ENCODE results near the gene TIMMDC1. TPM values are rescaled to one million over a fixed set of nuclear protein-coding genes. Genes with fewer than 3 reads are reported as not detected.

Gene TIMMDC1
- total and polyA plus RNA-seq, 9 of the 15 experiments (the other 6 are each of a cell fraction or from before 2014, with no cell fraction given) = 62.1 to 226 (median 86.6) TPM

DNA sequence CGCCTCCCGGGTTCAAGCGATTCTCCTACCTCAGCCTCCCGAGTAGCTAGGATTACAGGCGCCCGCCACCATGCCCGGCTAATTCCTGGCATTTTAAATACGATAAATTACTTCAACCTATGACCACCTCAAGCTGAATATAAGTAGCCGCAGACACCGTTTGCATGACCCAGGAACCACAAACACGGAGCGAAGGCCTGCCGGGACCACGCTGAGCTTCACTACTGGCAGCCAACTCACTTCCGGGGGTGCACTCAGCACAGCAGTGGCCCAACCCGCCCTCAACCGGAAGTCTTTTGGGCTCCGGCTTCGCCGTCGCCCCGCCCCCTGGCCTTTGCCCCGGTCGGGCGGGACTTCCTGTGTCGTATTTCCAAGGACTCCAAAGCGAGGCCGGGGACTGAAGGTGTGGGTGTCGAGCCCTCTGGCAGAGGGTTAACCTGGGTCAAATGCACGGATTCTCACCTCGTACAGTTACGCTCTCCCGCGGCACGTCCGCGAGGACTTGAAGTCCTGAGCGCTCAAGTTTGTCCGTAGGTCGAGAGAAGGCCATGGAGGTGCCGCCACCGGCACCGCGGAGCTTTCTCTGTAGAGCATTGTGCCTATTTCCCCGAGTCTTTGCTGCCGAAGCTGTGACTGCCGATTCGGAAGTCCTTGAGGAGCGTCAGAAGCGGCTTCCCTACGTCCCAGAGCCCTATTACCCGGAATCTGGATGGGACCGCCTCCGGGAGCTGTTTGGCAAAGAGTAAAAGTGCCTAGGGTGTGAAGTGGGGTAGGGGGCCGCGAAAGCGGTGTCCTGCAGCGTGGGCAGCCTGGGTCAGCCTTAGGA, at the start of gene TIMMDC1 (continued):
- TF ChIP-seq ILK (tag; IDR thresholded peaks at IDR 0.05; ENCODE audit: borderline replicate concordance, low read depth) = no peak
- TF ChIP-seq CBX2 (IDR thresholded peaks at IDR 0.05; ENCODE audit: insufficient read depth, low read length, poor library complexity, severe bottlenecking) = no peak
- TF ChIP-seq, protein P1, sequence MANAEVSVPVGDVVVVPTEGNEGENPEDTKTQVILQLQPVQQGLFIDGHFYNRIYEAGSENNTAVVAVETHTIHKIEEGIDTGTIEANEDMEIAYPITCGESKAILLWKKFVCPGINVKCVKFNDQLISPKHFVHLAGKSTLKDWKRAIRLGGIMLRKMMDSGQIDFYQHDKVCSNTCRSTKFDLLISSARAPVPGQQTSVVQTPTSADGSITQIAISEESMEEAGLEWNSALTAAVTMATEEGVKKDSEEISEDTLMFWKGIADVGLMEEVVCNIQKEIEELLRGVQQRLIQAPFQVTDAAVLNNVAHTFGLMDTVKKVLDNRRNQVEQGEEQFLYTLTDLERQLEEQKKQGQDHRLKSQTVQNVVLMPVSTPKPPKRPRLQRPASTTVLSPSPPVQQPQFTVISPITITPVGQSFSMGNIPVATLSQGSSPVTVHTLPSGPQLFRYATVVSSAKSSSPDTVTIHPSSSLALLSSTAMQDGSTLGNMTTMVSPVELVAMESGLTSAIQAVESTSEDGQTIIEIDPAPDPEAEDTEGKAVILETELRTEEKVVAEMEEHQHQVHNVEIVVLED (CRISPR knock-in tag; IDR thresholded peaks at IDR 0.05) = no peak
- peak in 1 of 2 experiments; percentile 35; a peak in 1 of 3 replicates for TF ChIP-seq CBX3 (IDR thresholded peaks at IDR 0.05; ENCODE audit: borderline replicate concordance in 1 of 2, low read length in 2 of 2)
- no peak for TF ChIP-seq SMAD3 (CRISPR knock-in tag; conservative IDR thresholded peaks at IDR 0.05)
- TF ChIP-seq WHSC1 (IDR thresholded peaks at IDR 0.05; ENCODE audit: low read length) = no peak
- TF ChIP-seq, protein P2, sequence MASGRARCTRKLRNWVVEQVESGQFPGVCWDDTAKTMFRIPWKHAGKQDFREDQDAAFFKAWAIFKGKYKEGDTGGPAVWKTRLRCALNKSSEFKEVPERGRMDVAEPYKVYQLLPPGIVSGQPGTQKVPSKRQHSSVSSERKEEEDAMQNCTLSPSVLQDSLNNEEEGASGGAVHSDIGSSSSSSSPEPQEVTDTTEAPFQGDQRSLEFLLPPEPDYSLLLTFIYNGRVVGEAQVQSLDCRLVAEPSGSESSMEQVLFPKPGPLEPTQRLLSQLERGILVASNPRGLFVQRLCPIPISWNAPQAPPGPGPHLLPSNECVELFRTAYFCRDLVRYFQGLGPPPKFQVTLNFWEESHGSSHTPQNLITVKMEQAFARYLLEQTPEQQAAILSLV (tag; IDR thresholded peaks at IDR 0.05) = no peak
- no peak for TF ChIP-seq ZNF766 (CRISPR knock-in tag; conservative IDR thresholded peaks at IDR 0.05)
- TF ChIP-seq ZNF347 (CRISPR knock-in tag; IDR thresholded peaks at IDR 0.05; ENCODE audit: low read depth) = no peak
- TF ChIP-seq RBM17 (IDR thresholded peaks at IDR 0.05; ENCODE audit: borderline replicate concordance, low read depth, low read length) = no peak
- TF ChIP-seq, protein P3, sequence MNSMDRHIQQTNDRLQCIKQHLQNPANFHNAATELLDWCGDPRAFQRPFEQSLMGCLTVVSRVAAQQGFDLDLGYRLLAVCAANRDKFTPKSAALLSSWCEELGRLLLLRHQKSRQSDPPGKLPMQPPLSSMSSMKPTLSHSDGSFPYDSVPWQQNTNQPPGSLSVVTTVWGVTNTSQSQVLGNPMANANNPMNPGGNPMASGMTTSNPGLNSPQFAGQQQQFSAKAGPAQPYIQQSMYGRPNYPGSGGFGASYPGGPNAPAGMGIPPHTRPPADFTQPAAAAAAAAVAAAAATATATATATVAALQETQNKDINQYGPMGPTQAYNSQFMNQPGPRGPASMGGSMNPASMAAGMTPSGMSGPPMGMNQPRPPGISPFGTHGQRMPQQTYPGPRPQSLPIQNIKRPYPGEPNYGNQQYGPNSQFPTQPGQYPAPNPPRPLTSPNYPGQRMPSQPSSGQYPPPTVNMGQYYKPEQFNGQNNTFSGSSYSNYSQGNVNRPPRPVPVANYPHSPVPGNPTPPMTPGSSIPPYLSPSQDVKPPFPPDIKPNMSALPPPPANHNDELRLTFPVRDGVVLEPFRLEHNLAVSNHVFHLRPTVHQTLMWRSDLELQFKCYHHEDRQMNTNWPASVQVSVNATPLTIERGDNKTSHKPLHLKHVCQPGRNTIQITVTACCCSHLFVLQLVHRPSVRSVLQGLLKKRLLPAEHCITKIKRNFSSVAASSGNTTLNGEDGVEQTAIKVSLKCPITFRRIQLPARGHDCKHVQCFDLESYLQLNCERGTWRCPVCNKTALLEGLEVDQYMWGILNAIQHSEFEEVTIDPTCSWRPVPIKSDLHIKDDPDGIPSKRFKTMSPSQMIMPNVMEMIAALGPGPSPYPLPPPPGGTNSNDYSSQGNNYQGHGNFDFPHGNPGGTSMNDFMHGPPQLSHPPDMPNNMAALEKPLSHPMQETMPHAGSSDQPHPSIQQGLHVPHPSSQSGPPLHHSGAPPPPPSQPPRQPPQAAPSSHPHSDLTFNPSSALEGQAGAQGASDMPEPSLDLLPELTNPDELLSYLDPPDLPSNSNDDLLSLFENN (IDR thresholded peaks at IDR 0.05; ENCODE audit: low read depth in 2 of 2, low read length in 2 of 2) = 0 out of 4 replicates have a peak, but pooled peaks of 1 of the 2 experiments have one; percentile 40
- TF ChIP-seq TAF7 (tag; IDR thresholded peaks at IDR 0.05) = no peak
- no peak for TF ChIP-seq PYGO2 (tag; IDR thresholded peaks at IDR 0.05)
- no peak for TF ChIP-seq MYNN (IDR thresholded peaks at IDR 0.05)
- no peak for TF ChIP-seq MYNN (CRISPR knock-in tag; IDR thresholded peaks at IDR 0.05)
- TF ChIP-seq, protein P4, sequence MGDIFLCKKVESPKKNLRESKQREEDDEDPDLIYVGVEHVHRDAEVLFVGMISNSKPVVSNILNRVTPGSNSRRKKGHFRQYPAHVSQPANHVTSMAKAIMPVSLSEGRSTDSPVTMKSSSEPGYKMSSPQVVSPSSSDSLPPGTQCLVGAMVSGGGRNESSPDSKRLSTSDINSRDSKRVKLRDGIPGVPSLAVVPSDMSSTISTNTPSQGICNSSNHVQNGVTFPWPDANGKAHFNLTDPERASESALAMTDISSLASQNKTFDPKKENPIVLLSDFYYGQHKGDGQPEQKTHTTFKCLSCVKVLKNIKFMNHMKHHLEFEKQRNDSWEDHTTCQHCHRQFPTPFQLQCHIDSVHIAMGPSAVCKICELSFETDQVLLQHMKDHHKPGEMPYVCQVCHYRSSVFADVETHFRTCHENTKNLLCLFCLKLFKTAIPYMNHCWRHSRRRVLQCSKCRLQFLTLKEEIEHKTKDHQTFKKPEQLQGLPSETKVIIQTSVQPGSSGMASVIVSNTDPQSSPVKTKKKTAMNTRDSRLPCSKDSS (IDR thresholded peaks at IDR 0.05; ENCODE audit: low read depth, partially characterized antibody) = no peak
